ENCODE results near the gene STUM. TPM values are rescaled to one million over a fixed set of nuclear protein-coding genes. Genes with fewer than 3 reads are reported as not detected.

The STUM gene
- total RNA-seq, 1 experiment from 2014 or later: 0.03 TPM

GRCh38 chr1:226578946-226579578 lies 30.5 kb downstream of the STUM start:
- no peak overlapping the region for H3K4me3 ChIP-seq (ENCODE audit: low read depth in 2 of 2, low read length in 2 of 2)
- TF ChIP-seq CTCF (IDR thresholded peaks at IDR 0.05) (no peak), SIN3A (IDR thresholded peaks at IDR 0.05; ENCODE audit: borderline replicate concordance, insufficient read depth, low read depth, low read length) (no peak), TCF7L2 (IDR thresholded peaks at IDR 0.05; ENCODE audit: low read depth, low read length) (no peak), POLR2AphosphoS5 (IDR thresholded peaks at IDR 0.05; ENCODE audit: low read depth, low read length) (no peak)
- TF ChIP-seq, protein P1, sequence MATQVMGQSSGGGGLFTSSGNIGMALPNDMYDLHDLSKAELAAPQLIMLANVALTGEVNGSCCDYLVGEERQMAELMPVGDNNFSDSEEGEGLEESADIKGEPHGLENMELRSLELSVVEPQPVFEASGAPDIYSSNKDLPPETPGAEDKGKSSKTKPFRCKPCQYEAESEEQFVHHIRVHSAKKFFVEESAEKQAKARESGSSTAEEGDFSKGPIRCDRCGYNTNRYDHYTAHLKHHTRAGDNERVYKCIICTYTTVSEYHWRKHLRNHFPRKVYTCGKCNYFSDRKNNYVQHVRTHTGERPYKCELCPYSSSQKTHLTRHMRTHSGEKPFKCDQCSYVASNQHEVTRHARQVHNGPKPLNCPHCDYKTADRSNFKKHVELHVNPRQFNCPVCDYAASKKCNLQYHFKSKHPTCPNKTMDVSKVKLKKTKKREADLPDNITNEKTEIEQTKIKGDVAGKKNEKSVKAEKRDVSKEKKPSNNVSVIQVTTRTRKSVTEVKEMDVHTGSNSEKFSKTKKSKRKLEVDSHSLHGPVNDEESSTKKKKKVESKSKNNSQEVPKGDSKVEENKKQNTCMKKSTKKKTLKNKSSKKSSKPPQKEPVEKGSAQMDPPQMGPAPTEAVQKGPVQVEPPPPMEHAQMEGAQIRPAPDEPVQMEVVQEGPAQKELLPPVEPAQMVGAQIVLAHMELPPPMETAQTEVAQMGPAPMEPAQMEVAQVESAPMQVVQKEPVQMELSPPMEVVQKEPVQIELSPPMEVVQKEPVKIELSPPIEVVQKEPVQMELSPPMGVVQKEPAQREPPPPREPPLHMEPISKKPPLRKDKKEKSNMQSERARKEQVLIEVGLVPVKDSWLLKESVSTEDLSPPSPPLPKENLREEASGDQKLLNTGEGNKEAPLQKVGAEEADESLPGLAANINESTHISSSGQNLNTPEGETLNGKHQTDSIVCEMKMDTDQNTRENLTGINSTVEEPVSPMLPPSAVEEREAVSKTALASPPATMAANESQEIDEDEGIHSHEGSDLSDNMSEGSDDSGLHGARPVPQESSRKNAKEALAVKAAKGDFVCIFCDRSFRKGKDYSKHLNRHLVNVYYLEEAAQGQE (IDR thresholded peaks at IDR 0.05; ENCODE audit: insufficient read depth in 1 of 2, low read depth in 2 of 2, low read length in 1 of 2): no peak
- no peaks in the 10 kb centered on the region for H3K4me1 ChIP-seq (ENCODE audit: control insufficient read depth, insufficient read depth, low read length)
- H3K36me3 ChIP-seq (ENCODE audit: control insufficient read depth, insufficient read depth, low read length): no peaks in the 10 kb centered on the region
- no TSS peak for BruUV-seq (replicated peaks)
- H3K9me3 ChIP-seq (ENCODE audit: control insufficient read depth, insufficient read depth, low read depth, low read length): no peaks in the 10 kb centered on the region
- in situ Hi-C loops (cut with HindIII; ENCODE audit: low pct_unique_long_range_greater_than_20kb, low sequenced_read_pairs) (no loop called here), intact Hi-C loops (cut with micrococcal nuclease; ENCODE audit: unreplicated experiment) (no loop called here)
- ChIA-PET POLR2A (no interaction called here), CTCF (no interaction called here)
- DNase-seq (ENCODE audit: low read depth, low spot score) (no peak), ATAC-seq (no peak)
- 0 out of 2 replicates have a peak, but pooled peaks cover 3% of the 10 kb centered on the region for H3K27me3 ChIP-seq (ENCODE audit: control insufficient read depth, insufficient read depth, low read length)
- no peak overlapping the region for H3K27ac ChIP-seq (ENCODE audit: low read length)

DNA sequence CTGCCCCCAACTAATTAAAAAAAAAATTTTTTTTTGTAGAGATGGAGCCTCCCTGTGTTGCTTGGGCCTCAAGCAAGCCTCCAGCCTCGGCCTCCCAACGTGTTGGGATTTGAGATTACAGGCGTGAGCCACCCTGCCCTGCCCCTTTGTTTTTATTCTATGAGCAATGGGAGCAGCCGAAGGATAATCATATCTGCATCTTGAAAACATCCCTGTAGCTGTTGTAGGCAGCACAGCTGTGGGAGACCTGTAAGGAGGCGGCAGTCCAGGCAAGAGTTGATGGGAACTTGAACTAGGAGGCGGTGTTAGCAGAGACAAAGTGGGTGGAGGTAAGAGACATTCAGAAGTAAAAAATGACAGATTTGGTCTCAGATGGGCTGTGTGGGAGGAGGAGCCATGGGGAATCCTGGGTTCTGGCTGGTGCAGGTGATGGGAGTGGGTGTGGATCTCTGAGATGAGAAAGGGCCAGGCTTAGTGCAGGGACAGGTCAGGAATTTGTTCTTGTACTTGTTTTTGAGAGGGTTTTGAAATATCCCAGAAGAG lies 31.3 kb downstream of the STUM start:
- Histone ChIP-seq H3K36me3 (ENCODE audit: control insufficient read depth, insufficient read depth, low read length) (no peaks in the 10 kb centered on the region), H3K27ac (ENCODE audit: low read length) (no peak overlapping the region), H3K9me3 (ENCODE audit: control insufficient read depth, insufficient read depth, low read depth, low read length) (no peaks in the 10 kb centered on the region), H3K4me3 (ENCODE audit: low read depth in 2 of 2, low read length in 2 of 2) (no peak overlapping the region), H3K27me3 (ENCODE audit: control insufficient read depth, insufficient read depth, low read length) (0 out of 2 replicates have a peak, but pooled peaks cover 3% of the 10 kb centered on the region), H3K4me1 (ENCODE audit: control insufficient read depth, insufficient read depth, low read length) (no peaks in the 10 kb centered on the region)
- CTCF ChIA-PET: no interaction called here
- ATAC-seq (no peak), DNase-seq (ENCODE audit: low read depth, low spot score) (no peak)
- TF ChIP-seq, protein P1 (IDR thresholded peaks at IDR 0.05; ENCODE audit: insufficient read depth in 1 of 2, low read depth in 2 of 2, low read length in 1 of 2): no peak
- TF ChIP-seq TCF7L2 (IDR thresholded peaks at IDR 0.05; ENCODE audit: low read depth, low read length) (no peak), CTCF (IDR thresholded peaks at IDR 0.05) (no peak), SIN3A (IDR thresholded peaks at IDR 0.05; ENCODE audit: borderline replicate concordance, insufficient read depth, low read depth, low read length) (no peak), POLR2AphosphoS5 (IDR thresholded peaks at IDR 0.05; ENCODE audit: low read depth, low read length) (no peak)
- no TSS peak for BruUV-seq (replicated peaks)
- intact Hi-C loops (cut with micrococcal nuclease; ENCODE audit: unreplicated experiment) (no loop called here), in situ Hi-C loops (cut with HindIII; ENCODE audit: low pct_unique_long_range_greater_than_20kb, low sequenced_read_pairs) (no loop called here)
- POLR2A ChIA-PET: interaction anchor here (0.7 kb wide), 1 partner anchor 172 kb away, joined by 19 read pairs; the partner anchor contains the start of gene PARP1

Measured in Panc1 (cell line).